H1 (cell line): Measurements from ENCODE around the gene TDRKH. TPM values are rescaled to one million over a fixed set of nuclear protein-coding genes. Genes with fewer than 3 reads are reported as not detected.

Experiments
- CTCF ChIA-PET: fragments of 300-600 bp; sonication (Branson Sonifier 250); formaldehyde crosslinking; loops from one replicate; lab custom pipeline; 2021; ENCODE audit not compliant: partially characterized antibody; lab: Charles Lee
- POLR2A ChIA-PET: fragments of 300-600 bp; sonication (Branson Sonifier 250); formaldehyde crosslinking; loops from one replicate; lab custom pipeline; 2021; ENCODE audit warnings: inconsistent platforms; ENCODE audit not compliant: partially characterized antibody; lab: Charles Lee
- DNase-seq, 2 experiments: peaks; one replicate each; pipeline versions ENCODE4 v3.0.0 to v3.0.0-alpha.2; 2010 to 2022; ENCODE audit warnings: low spot score in 2 of 2, low read depth in 1 of 2, mixed read lengths in 1 of 2
- FAIRE-seq: peaks from 2 replicates; lab custom pipeline; 2011; peaks lifted over from hg19 to GRCh38; lab: Jason Lieb, UNC
- H2AFZ ChIP-seq: 2 replicates; pipeline ENCODE4 v1.8.1; 2012; ENCODE audit warnings: low read length, inconsistent platforms
- H2AK5ac ChIP-seq: 2 replicates; pipeline ENCODE4 v1.6.1; 2013; ENCODE audit warnings: low read depth, low read length
- H2BK120ac ChIP-seq: replicated peaks from 2 replicates; pipeline ENCODE3; 2013; ENCODE audit warnings: low read depth, low read length, inconsistent platforms
- H2BK12ac ChIP-seq: 2 replicates; pipeline ENCODE4 v1.6.1; 2013; ENCODE audit warnings: low read depth, low read length
- H2BK15ac ChIP-seq: 2 replicates; pipeline ENCODE4 v1.6.1; 2013; ENCODE audit warnings: low read length
- H2BK20ac ChIP-seq: 2 replicates; pipeline ENCODE4 v1.6.1; 2013; ENCODE audit warnings: low read length
- H2BK5ac ChIP-seq: 2 replicates; pipeline ENCODE4 v1.6.1; 2013; ENCODE audit warnings: low read depth, low read length
- H3K14ac ChIP-seq: 2 replicates; pipeline ENCODE4 v1.6.1; 2013; ENCODE audit warnings: inconsistent platforms; ENCODE audit not compliant: insufficient read length
- H3K18ac ChIP-seq: 2 replicates; pipeline ENCODE4 v1.6.1; 2013; ENCODE audit warnings: low read length; ENCODE audit errors: extremely low read depth
- H3K23ac ChIP-seq: 2 replicates; pipeline ENCODE4 v1.6.1; 2013; ENCODE audit warnings: inconsistent platforms; ENCODE audit not compliant: insufficient read length
- H3K23me2 ChIP-seq: 2 replicates; pipeline ENCODE4 v1.6.1; 2013; ENCODE audit warnings: low read depth, low read length
- H3K27ac ChIP-seq: 2 replicates; pipeline ENCODE4 v1.6.1; 2011; ENCODE audit warnings: low read depth, low read length, inconsistent platforms
- H3K27me3 ChIP-seq, 4 experiments: replicated peaks in 1 of 4; 1 replicate in 1 of 4; 2 replicates in 3 of 4; pipeline versions ENCODE4 v1.6.1 to v1.8.1; 2011 to 2013; ENCODE audit warnings: low read length in 3 of 4, mild to moderate bottlenecking in 3 of 4, inconsistent platforms in 2 of 4, mixed read lengths in 2 of 4, moderate library complexity in 1 of 4; ENCODE audit not compliant: control insufficient read depth in 3 of 4, insufficient read depth in 3 of 4; ENCODE audit errors: extremely low read depth in 1 of 4
- H3K36me3 ChIP-seq, 4 experiments: 2 replicates each; pipeline versions ENCODE4 v1.6.1 to v1.8.1; 2011 to 2013; ENCODE audit warnings: mild to moderate bottlenecking in 4 of 4, low read length in 3 of 4, moderate library complexity in 2 of 4, control low read depth in 1 of 4, inconsistent platforms in 1 of 4; ENCODE audit not compliant: insufficient read depth in 4 of 4, control insufficient read depth in 2 of 4
- H3K4ac ChIP-seq: replicated peaks from 2 replicates; pipeline ENCODE3; 2013; ENCODE audit warnings: low read length, low read depth, mixed read lengths, inconsistent platforms; ENCODE audit not compliant: insufficient read length
- H3K4me1 ChIP-seq, 4 experiments: replicated peaks in 1 of 4; 1 replicate in 1 of 4; 2 replicates in 3 of 4; pipeline versions ENCODE4 v1.6.1 to v1.8.1; 2011 to 2013; ENCODE audit warnings: low read length in 3 of 4, inconsistent platforms in 2 of 4, mixed read lengths in 1 of 4; ENCODE audit not compliant: insufficient read depth in 4 of 4, control insufficient read depth in 3 of 4
- H3K4me2 ChIP-seq, 2 experiments: 2 replicates each; pipeline versions ENCODE4 v1.6.1 to v1.8.1; 2011 to 2013; ENCODE audit warnings: low read depth in 2 of 2, low read length in 2 of 2, control low read depth in 1 of 2, inconsistent platforms in 1 of 2, mild to moderate bottlenecking in 1 of 2; ENCODE audit not compliant: insufficient read depth in 1 of 2
- H3K4me3 ChIP-seq, 4 experiments: fragments of 200-600, 300-600 bp in 1 of 4; sonication (generic), shearing (Covaris generic), sonication (Bioruptor Twin) in 1 of 4; 2 replicates each; pipeline versions ENCODE4 v1.5.1 to v1.8.1; 2011 to 2016; ENCODE audit warnings: low read length in 4 of 4, low read depth in 3 of 4, control low read depth in 2 of 4, inconsistent platforms in 2 of 4, mild to moderate bottlenecking in 2 of 4, mixed read lengths in 1 of 4, moderate library complexity in 1 of 4; ENCODE audit not compliant: insufficient read depth in 2 of 4; ENCODE audit errors: extremely low read depth in 1 of 4
- H3K56ac ChIP-seq: replicated peaks from 2 replicates; pipeline ENCODE3; 2013; ENCODE audit warnings: low read depth, mild to moderate bottlenecking, mixed read lengths, low read length, inconsistent platforms; ENCODE audit not compliant: insufficient read length
- H3K79me1 ChIP-seq: 2 replicates; pipeline ENCODE4 v1.6.1; 2013; ENCODE audit warnings: low read depth, low read length, control low read depth
- H3K79me2 ChIP-seq, 2 experiments: 2 replicates each; pipeline versions ENCODE4 v1.6.1 to v1.8.1; 2012 to 2013; ENCODE audit warnings: low read length in 2 of 2, mild to moderate bottlenecking in 2 of 2, inconsistent platforms in 1 of 2; ENCODE audit not compliant: insufficient read depth in 2 of 2, control insufficient read depth in 1 of 2
- H3K9ac ChIP-seq, 4 experiments: replicated peaks in 1 of 4; 1 replicate in 1 of 4; 2 replicates in 3 of 4; pipeline versions ENCODE4 v1.6.1 to v1.8.1; 2011 to 2013; ENCODE audit warnings: low read depth in 3 of 4, low read length in 3 of 4, control low read depth in 2 of 4, mild to moderate bottlenecking in 2 of 4, moderate library complexity in 2 of 4, inconsistent platforms in 1 of 4; ENCODE audit errors: extremely low read depth in 1 of 4
- H3K9me3 ChIP-seq, 2 experiments: 2 replicates each; pipeline versions ENCODE4 v1.6.1 to v1.8.1; 2012 to 2013; ENCODE audit warnings: mild to moderate bottlenecking in 2 of 2, moderate library complexity in 2 of 2, control low read depth in 1 of 2, inconsistent platforms in 1 of 2, low read depth in 1 of 2, low read length in 1 of 2, mixed read lengths in 1 of 2; ENCODE audit not compliant: insufficient read depth in 2 of 2
- H4K20me1 ChIP-seq, 2 experiments: replicated peaks in 1 of 2; 2 replicates each; pipeline versions ENCODE3 to v1.8.1; 2011 to 2013; ENCODE audit warnings: inconsistent platforms in 2 of 2, low read length in 2 of 2, mild to moderate bottlenecking in 1 of 2; ENCODE audit not compliant: insufficient read depth in 2 of 2, control insufficient read depth in 1 of 2
- H4K5ac ChIP-seq: 2 replicates; pipeline ENCODE4 v1.6.1; 2013; ENCODE audit warnings: low read length, low read depth, mixed read lengths, inconsistent platforms; ENCODE audit not compliant: insufficient read length
- H4K8ac ChIP-seq: 2 replicates; pipeline ENCODE4 v1.8.0; 2013; ENCODE audit warnings: mild to moderate bottlenecking, moderate library complexity, low read length, inconsistent platforms; ENCODE audit not compliant: insufficient read depth; ENCODE audit errors: extremely low read depth
- H4K91ac ChIP-seq: replicated peaks from 2 replicates; pipeline ENCODE3; 2013; ENCODE audit warnings: low read length, mixed read lengths, inconsistent platforms; ENCODE audit not compliant: insufficient read length
- CHD2 ChIP-seq: IDR thresholded peaks from 2 replicates; pipeline ENCODE4 v1.6.1; 2012; ENCODE audit warnings: low read length, improper control_type of control experiment
- CTBP2 ChIP-seq: IDR thresholded peaks from 2 replicates; pipeline ENCODE4 v1.7.0; 2011; ENCODE audit warnings: borderline replicate concordance, mild to moderate bottlenecking, moderate library complexity, mixed read lengths, low read length; ENCODE audit not compliant: insufficient read depth, insufficient read length
- EGR1 ChIP-seq: IDR thresholded peaks from 2 replicates; pipeline ENCODE4 v1.6.1; 2011; ENCODE audit warnings: low read depth, low read length, borderline replicate concordance
- EZH2 ChIP-seq: fragments of 200-600 bp; sonication (generic); IDR thresholded peaks from 2 replicates; pipeline ENCODE4 v1.7.1; 2012; ENCODE audit warnings: low read depth, mild to moderate bottlenecking, moderate library complexity, low read length, inconsistent platforms; ENCODE audit not compliant: severe bottlenecking
- HDAC2 ChIP-seq, 2 experiments: fragments of 300-600 bp in 1 of 2; sonication (generic) in 1 of 2; IDR thresholded peaks; 2 replicates each; pipeline ENCODE4 v1.6.1; 2011 to 2012; ENCODE audit warnings: low read depth in 2 of 2, low read length in 2 of 2, mild to moderate bottlenecking in 2 of 2, moderate library complexity in 2 of 2, borderline replicate concordance in 1 of 2, inconsistent platforms in 1 of 2
- KDM5A ChIP-seq: fragments of 200-600 bp; IDR thresholded peaks from 2 replicates; pipeline ENCODE4 v1.7.1; 2012; ENCODE audit warnings: mild to moderate bottlenecking, low read length, inconsistent platforms, mixed read lengths
- NRF1 ChIP-seq: IDR thresholded peaks from 2 replicates; pipeline ENCODE4 v1.6.1; 2011; ENCODE audit warnings: mild to moderate bottlenecking, low read depth, low read length, improper control_type of control experiment
- RAD21 ChIP-seq, 2 experiments: IDR thresholded peaks in 1 of 2; conservative IDR thresholded peaks in 1 of 2; 2 replicates each; pipeline ENCODE4 v1.6.1; 2011; ENCODE audit warnings: low read depth in 2 of 2, low read length in 2 of 2, improper control_type of control experiment in 1 of 2, inconsistent platforms in 1 of 2, mild to moderate bottlenecking in 1 of 2, moderate library complexity in 1 of 2
- SIN3A ChIP-seq, 2 experiments: IDR thresholded peaks in 1 of 2; conservative IDR thresholded peaks in 1 of 2; 2 replicates each; pipeline ENCODE4 v1.6.1; 2011 to 2012; ENCODE audit warnings: low read length in 2 of 2, improper control_type of control experiment in 1 of 2, low read depth in 1 of 2, mild to moderate bottlenecking in 1 of 2
- WGBS, 2 experiments: shearing (Covaris generic) in 1 of 2; methylation state at CpG; one replicate each; pipeline versions ENCODE4 v1.1.6 to v1.1.7; 2013 to 2015; ENCODE audit warnings: low lambda C conversion rate in 2 of 2, mixed read lengths in 2 of 2, inconsistent platforms in 1 of 2, low coverage in 1 of 2, missing lambda C conversion rate in 1 of 2; ENCODE audit not compliant: insufficient replicate concordance in 2 of 2, insufficient coverage in 1 of 2, insufficient read length in 1 of 2; ENCODE audit errors: extremely low coverage in 1 of 2, missing lambda C conversion rate in 1 of 2; 5-methylcytosine and 5-hydroxymethylcytosine counted together
- polyA plus RNA-seq, 7 experiments: library from polyadenylated mRNA; depleted of rRNA in 3 of 7; stranded (reverse) in 5 of 7; unstranded in 2 of 7; fragments of >200 nt in 5 of 7; fragments of 200-250 nt in 2 of 7; gene quantifications; 1 replicate in 5 of 7; 2 replicates in 1 of 7; 4 replicates in 1 of 7; pipeline versions ENCODE4 v1.2.1 to v1.2.3, GENCODE V29; 2011 to 2013; ENCODE audit warnings: missing spikeins in 2 of 7, mixed read lengths in 2 of 7
- total RNA-seq: library from RNA; stranded (reverse); fragmentation: NEBNext Ultra II Directional; extraction: Animal tissue kit (Norgen Biotek cat#: 25700); gene quantifications from 2 replicates; pipeline ENCODE4 v1.2.1, GENCODE V29; 2021

Gene TDRKH
- total and polyA plus RNA-seq, 2 of the 8 experiments (the other 6 are each of a cell fraction or from before 2014, with no cell fraction given) = 9.9 to 26.1 TPM

DNA sequence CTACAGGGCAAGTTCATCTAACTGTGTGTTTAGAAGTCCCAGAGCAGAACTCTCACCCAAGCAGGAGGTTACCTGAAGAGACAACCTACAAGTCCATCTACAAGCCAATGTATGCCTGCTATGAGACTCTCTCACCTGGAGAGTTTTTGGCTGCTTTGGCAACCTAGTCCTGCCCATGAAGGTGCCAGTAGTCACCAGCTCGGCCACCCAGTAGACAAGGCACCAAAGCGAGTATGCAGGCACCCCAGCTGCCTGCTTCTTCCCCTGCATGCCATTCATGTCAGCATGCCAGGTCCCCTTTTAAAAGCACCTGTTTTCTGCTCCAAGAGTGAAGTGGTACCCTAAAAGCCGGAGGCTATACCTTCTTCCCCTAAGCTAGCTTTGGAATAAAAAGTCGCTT is 48.8 kb downstream of the TDRKH start:
- Histone ChIP-seq H3K4ac (no peak overlapping the region), H2BK12ac (no peak overlapping the region), H2AK5ac (no peak overlapping the region), H3K9ac (no peak overlapping the region), H2AFZ (peak overlapping the region; percentile 22; the same call in 1 of the 2 replicates), H3K79me2 (no peaks in the 10 kb centered on the region), H3K14ac (no peak overlapping the region), H4K91ac (no peak overlapping the region), H3K9me3 (peaks cover 16 to 18% of the 10 kb centered on the region in 2 experiments), H2BK5ac (no peak overlapping the region), H4K8ac (no peak overlapping the region), H2BK120ac (no peak overlapping the region), H3K27ac (no peak overlapping the region), H4K5ac (no peak overlapping the region), H3K56ac (no peak overlapping the region), H3K27me3 (no peaks in the 10 kb centered on the region; a peak in 1 of 7 replicates), H3K36me3 (no peaks in the 10 kb centered on the region), H3K23ac (no peak overlapping the region), H3K18ac (no peak overlapping the region), H2BK15ac (no peak overlapping the region), H2BK20ac (peak overlapping the region; percentile 72; the same call in 1 of the 2 replicates), H3K23me2 (no peaks in the 10 kb centered on the region), H3K4me2 (no peak overlapping the region), H3K4me3 (no peak overlapping the region), H3K4me1 (peaks cover 0 to 5% (median 3%) of the 10 kb centered on the region in 4 experiments; a peak in 3 of 7 replicates), H4K20me1 (no peaks in the 10 kb centered on the region), H3K79me1 (no peaks in the 10 kb centered on the region)
- ChIA-PET CTCF (interaction anchor here (0.6 to 3.4 kb wide), 2 partner anchors 88 to 94 kb away, joined by 4 to 13 read pairs; no protein-coding TSS in a partner anchor), POLR2A (no interaction called here)
- WGBS, 2 experiments = 95% methylated on average over 4 of the region's 4 CpGs; no CpG with 5 or more reads in 1 of the 2 experiments
- DNase-seq (no peak), FAIRE-seq (no peak)
- TF ChIP-seq NRF1 (no peak), RAD21 (IDR thresholded peaks at IDR 0.05 in 1 of 2, conservative IDR thresholded peaks at IDR 0.05 in 1 of 2; ENCODE audit: low read depth in 2 of 2, low read length in 2 of 2) (no peak), CHD2 (no peak), EZH2 (no peak), CTBP2 (no peak), EGR1 (no peak), KDM5A (no peak), HDAC2 (IDR thresholded peaks at IDR 0.05; ENCODE audit: borderline replicate concordance in 1 of 2, low read depth in 2 of 2, low read length in 2 of 2) (no peak), SIN3A (conservative IDR thresholded peaks at IDR 0.05 in 1 of 2, IDR thresholded peaks at IDR 0.05 in 1 of 2; ENCODE audit: low read depth in 1 of 2, low read length in 2 of 2) (no peak)
